ENCODE data around the gene LRRIQ3.

- TF ChIP-seq CTCF (conservative IDR thresholded peaks at IDR 0.05 in 1 of 2, IDR thresholded peaks at IDR 0.05 in 1 of 2; ENCODE audit: extremely low read depth in 1 of 2, insufficient read depth in 1 of 2, low read depth in 1 of 2, low read length in 2 of 2) = no peak
- TF ChIP-seq EZH2 (IDR thresholded peaks at IDR 0.05; ENCODE audit: borderline replicate concordance, low read length) = no peak
Measured at GRCh38 chr1:74003806-74004205, 194.2 kb downstream of the LRRIQ3 start.

Measured in mammary epithelial cell (primary cell).